H1 (cell line): ENCODE data around the gene UNC80. TPM values are rescaled to one million over a fixed set of nuclear protein-coding genes. Genes with fewer than 3 reads are reported as not detected.

Source experiments
- ASH2L ChIP-seq: fragments of 200-600, 300-600 bp; sonication (generic); IDR thresholded peaks from one replicate; pipeline ENCODE4 v1.7.1; 2017; ENCODE audit warnings: low read length
- CBX8 ChIP-seq: fragments of 300-800, 300-1000 bp; sonication (generic); IDR thresholded peaks from 2 replicates; pipeline ENCODE4 v1.7.1; 2016; ENCODE audit warnings: low read depth, low read length, borderline replicate concordance
- CREB1 ChIP-seq: IDR thresholded peaks from 2 replicates; pipeline ENCODE4 v1.6.1; 2012; ENCODE audit warnings: inconsistent platforms
- EP300 ChIP-seq, 2 experiments: IDR thresholded peaks; 1 replicate in 1 of 2; 2 replicates in 1 of 2; pipeline ENCODE4 v1.6.1; 2011 to 2012; ENCODE audit warnings: low read depth in 2 of 2, low read length in 2 of 2, mild to moderate bottlenecking in 2 of 2, borderline replicate concordance in 1 of 2, inconsistent platforms in 1 of 2, moderate library complexity in 1 of 2
- KDM4A ChIP-seq: IDR thresholded peaks from one replicate; pipeline ENCODE4 v1.7.1; 2012; ENCODE audit warnings: low read depth, mild to moderate bottlenecking, moderate library complexity, low read length, inconsistent platforms; ENCODE audit not compliant: severe bottlenecking
- KDM5A ChIP-seq: fragments of 200-600 bp; IDR thresholded peaks from 2 replicates; pipeline ENCODE4 v1.7.1; 2012; ENCODE audit warnings: mild to moderate bottlenecking, low read length, inconsistent platforms, mixed read lengths
- RAD21 ChIP-seq, 2 experiments: IDR thresholded peaks in 1 of 2; conservative IDR thresholded peaks in 1 of 2; 2 replicates each; pipeline ENCODE4 v1.6.1; 2011; ENCODE audit warnings: low read depth in 2 of 2, low read length in 2 of 2, improper control_type of control experiment in 1 of 2, inconsistent platforms in 1 of 2, mild to moderate bottlenecking in 1 of 2, moderate library complexity in 1 of 2
- TCF12 ChIP-seq: IDR thresholded peaks from 2 replicates; pipeline ENCODE4 v1.6.1; 2011; ENCODE audit warnings: low read depth, mild to moderate bottlenecking, low read length
- YY1 ChIP-seq: IDR thresholded peaks from 2 replicates; pipeline ENCODE4 v1.6.1; 2011; ENCODE audit warnings: low read depth, mild to moderate bottlenecking, low read length
- polyA plus RNA-seq, 7 experiments: library from polyadenylated mRNA; depleted of rRNA in 3 of 7; stranded (reverse) in 5 of 7; unstranded in 2 of 7; fragments of >200 nt in 5 of 7; fragments of 200-250 nt in 2 of 7; gene quantifications; 1 replicate in 5 of 7; 2 replicates in 1 of 7; 4 replicates in 1 of 7; pipeline versions ENCODE4 v1.2.1 to v1.2.3, GENCODE V29; 2011 to 2013; ENCODE audit warnings: missing spikeins in 2 of 7, mixed read lengths in 2 of 7
- total RNA-seq: library from RNA; stranded (reverse); fragmentation: NEBNext Ultra II Directional; extraction: Animal tissue kit (Norgen Biotek cat#: 25700); gene quantifications from 2 replicates; pipeline ENCODE4 v1.2.1, GENCODE V29; 2021
- TF ChIP-seq, protein P1 (sequence below): fragments of 300-600 bp; sonication (generic); IDR thresholded peaks from 2 replicates; pipeline ENCODE4 v1.7.1; 2012; ENCODE audit warnings: low read length, moderate library complexity, mild to moderate bottlenecking, inconsistent platforms; ENCODE audit not compliant: insufficient replicate concordance

Gene UNC80
- total and polyA plus RNA-seq, 2 of the 8 experiments (the other 6 are each of a cell fraction or from before 2014, with no cell fraction given), result 0.53 to 0.56 TPM

DNA sequence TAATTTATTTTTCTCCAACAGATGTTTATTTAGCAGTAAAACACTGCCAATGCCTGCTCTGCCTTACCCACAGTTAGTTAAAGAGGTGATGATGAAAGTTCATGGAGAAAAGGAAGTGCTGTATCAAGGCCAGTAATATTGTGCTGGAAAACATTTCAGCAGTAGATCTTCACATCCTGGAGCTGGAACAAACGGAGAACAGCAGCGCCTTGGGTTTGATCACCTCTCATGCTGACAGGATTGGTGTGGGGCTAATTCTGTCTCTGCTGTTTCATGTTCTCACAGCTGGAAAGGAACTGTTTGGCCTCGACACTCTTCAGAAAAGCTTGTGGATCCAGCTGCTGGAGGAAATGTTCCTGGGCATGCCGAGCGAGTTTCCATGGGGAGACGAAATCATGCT lies 169.3 kb downstream of the UNC80 start (continued):
- TF ChIP-seq, protein P1, sequence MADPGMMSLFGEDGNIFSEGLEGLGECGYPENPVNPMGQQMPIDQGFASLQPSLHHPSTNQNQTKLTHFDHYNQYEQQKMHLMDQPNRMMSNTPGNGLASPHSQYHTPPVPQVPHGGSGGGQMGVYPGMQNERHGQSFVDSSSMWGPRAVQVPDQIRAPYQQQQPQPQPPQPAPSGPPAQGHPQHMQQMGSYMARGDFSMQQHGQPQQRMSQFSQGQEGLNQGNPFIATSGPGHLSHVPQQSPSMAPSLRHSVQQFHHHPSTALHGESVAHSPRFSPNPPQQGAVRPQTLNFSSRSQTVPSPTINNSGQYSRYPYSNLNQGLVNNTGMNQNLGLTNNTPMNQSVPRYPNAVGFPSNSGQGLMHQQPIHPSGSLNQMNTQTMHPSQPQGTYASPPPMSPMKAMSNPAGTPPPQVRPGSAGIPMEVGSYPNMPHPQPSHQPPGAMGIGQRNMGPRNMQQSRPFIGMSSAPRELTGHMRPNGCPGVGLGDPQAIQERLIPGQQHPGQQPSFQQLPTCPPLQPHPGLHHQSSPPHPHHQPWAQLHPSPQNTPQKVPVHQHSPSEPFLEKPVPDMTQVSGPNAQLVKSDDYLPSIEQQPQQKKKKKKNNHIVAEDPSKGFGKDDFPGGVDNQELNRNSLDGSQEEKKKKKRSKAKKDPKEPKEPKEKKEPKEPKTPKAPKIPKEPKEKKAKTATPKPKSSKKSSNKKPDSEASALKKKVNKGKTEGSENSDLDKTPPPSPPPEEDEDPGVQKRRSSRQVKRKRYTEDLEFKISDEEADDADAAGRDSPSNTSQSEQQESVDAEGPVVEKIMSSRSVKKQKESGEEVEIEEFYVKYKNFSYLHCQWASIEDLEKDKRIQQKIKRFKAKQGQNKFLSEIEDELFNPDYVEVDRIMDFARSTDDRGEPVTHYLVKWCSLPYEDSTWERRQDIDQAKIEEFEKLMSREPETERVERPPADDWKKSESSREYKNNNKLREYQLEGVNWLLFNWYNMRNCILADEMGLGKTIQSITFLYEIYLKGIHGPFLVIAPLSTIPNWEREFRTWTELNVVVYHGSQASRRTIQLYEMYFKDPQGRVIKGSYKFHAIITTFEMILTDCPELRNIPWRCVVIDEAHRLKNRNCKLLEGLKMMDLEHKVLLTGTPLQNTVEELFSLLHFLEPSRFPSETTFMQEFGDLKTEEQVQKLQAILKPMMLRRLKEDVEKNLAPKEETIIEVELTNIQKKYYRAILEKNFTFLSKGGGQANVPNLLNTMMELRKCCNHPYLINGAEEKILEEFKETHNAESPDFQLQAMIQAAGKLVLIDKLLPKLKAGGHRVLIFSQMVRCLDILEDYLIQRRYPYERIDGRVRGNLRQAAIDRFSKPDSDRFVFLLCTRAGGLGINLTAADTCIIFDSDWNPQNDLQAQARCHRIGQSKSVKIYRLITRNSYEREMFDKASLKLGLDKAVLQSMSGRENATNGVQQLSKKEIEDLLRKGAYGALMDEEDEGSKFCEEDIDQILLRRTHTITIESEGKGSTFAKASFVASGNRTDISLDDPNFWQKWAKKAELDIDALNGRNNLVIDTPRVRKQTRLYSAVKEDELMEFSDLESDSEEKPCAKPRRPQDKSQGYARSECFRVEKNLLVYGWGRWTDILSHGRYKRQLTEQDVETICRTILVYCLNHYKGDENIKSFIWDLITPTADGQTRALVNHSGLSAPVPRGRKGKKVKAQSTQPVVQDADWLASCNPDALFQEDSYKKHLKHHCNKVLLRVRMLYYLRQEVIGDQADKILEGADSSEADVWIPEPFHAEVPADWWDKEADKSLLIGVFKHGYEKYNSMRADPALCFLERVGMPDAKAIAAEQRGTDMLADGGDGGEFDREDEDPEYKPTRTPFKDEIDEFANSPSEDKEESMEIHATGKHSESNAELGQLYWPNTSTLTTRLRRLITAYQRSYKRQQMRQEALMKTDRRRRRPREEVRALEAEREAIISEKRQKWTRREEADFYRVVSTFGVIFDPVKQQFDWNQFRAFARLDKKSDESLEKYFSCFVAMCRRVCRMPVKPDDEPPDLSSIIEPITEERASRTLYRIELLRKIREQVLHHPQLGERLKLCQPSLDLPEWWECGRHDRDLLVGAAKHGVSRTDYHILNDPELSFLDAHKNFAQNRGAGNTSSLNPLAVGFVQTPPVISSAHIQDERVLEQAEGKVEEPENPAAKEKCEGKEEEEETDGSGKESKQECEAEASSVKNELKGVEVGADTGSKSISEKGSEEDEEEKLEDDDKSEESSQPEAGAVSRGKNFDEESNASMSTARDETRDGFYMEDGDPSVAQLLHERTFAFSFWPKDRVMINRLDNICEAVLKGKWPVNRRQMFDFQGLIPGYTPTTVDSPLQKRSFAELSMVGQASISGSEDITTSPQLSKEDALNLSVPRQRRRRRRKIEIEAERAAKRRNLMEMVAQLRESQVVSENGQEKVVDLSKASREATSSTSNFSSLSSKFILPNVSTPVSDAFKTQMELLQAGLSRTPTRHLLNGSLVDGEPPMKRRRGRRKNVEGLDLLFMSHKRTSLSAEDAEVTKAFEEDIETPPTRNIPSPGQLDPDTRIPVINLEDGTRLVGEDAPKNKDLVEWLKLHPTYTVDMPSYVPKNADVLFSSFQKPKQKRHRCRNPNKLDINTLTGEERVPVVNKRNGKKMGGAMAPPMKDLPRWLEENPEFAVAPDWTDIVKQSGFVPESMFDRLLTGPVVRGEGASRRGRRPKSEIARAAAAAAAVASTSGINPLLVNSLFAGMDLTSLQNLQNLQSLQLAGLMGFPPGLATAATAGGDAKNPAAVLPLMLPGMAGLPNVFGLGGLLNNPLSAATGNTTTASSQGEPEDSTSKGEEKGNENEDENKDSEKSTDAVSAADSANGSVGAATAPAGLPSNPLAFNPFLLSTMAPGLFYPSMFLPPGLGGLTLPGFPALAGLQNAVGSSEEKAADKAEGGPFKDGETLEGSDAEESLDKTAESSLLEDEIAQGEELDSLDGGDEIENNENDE, result no peak
- TF ChIP-seq KDM5A (no peak), KDM4A (no peak), CBX8 (no peak), RAD21 (IDR thresholded peaks at IDR 0.05 in 1 of 2, conservative IDR thresholded peaks at IDR 0.05 in 1 of 2; ENCODE audit: low read depth in 2 of 2, low read length in 2 of 2) (no peak), ASH2L (no peak), EP300 (IDR thresholded peaks at IDR 0.05; ENCODE audit: borderline replicate concordance in 1 of 2, low read depth in 2 of 2, low read length in 2 of 2) (no peak), YY1 (no peak), CREB1 (no peak), TCF12 (no peak)
